ENCODE results near the gene TTC39B.

DNA sequence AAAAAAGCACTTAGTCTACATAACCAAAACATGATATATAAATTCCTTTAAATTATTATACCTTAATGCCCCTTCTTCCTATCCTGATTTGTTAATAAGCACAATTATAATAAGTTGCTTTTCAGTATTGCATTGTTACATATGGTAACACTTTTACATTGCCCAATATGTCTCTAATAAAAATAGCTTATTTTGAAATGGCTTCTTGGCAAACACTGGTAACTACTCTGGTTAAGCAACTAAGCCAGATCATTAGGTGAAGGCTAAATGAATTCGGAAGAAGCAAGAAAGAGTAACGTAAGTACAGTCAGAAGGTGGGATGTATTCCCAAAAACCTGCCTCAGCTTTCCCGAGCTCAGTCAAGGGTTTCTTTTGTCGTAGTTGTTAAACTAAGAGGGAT is 85.3 kb downstream of the TTC39B start:
- TF ChIP-seq, protein P1, sequence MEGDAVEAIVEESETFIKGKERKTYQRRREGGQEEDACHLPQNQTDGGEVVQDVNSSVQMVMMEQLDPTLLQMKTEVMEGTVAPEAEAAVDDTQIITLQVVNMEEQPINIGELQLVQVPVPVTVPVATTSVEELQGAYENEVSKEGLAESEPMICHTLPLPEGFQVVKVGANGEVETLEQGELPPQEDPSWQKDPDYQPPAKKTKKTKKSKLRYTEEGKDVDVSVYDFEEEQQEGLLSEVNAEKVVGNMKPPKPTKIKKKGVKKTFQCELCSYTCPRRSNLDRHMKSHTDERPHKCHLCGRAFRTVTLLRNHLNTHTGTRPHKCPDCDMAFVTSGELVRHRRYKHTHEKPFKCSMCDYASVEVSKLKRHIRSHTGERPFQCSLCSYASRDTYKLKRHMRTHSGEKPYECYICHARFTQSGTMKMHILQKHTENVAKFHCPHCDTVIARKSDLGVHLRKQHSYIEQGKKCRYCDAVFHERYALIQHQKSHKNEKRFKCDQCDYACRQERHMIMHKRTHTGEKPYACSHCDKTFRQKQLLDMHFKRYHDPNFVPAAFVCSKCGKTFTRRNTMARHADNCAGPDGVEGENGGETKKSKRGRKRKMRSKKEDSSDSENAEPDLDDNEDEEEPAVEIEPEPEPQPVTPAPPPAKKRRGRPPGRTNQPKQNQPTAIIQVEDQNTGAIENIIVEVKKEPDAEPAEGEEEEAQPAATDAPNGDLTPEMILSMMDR (IDR thresholded peaks at IDR 0.05), result no peak
- TF ChIP-seq POLR2A (IDR thresholded peaks at IDR 0.05), result no peak
